SK-N-SH (cell line): ENCODE results near the gene PBX1. TPM values are rescaled to one million over a fixed set of nuclear protein-coding genes. Genes with fewer than 3 reads are reported as not detected.

Experiments
- CTCF ChIA-PET: fragments of 300-600, 350-600 bp; formaldehyde crosslinking; extraction: SDS; loops from one replicate; lab custom pipeline; 2021; lab: Yijun Ruan, JAX
- POLR2A ChIA-PET: fragments of 350-600 bp; sonication (Branson Sonifier 250); formaldehyde crosslinking; extraction: SDS; loops from one replicate; lab custom pipeline; 2020; ENCODE audit warnings: antibody characterized with exemption, inconsistent platforms; lab: Yijun Ruan, JAX
- DNase-seq: peaks from one replicate; pipeline ENCODE4 v3.0.0; 2012
- H2AFZ ChIP-seq: fragments of 200-600 bp; sonication (generic); 2 replicates; pipeline ENCODE4 v1.8.1; 2016; ENCODE audit warnings: antibody characterized with exemption, mild to moderate bottlenecking, low read depth
- H3F3A ChIP-seq: fragments of 200-600 bp; sonication (generic); replicated peaks from 2 replicates; pipeline ENCODE3; 2016; ENCODE audit warnings: antibody characterized with exemption, mild to moderate bottlenecking; ENCODE audit not compliant: insufficient read depth
- H3K27ac ChIP-seq, 2 experiments: fragments of 200-500 bp in 1 of 2; fragments of 200-600 bp in 1 of 2; sonication (Bioruptor generic) in 1 of 2; sonication (generic), shearing (Covaris generic) in 1 of 2; 2 replicates each; pipeline versions ENCODE4 v1.5.1 to v1.6.1; 2014 to 2016; ENCODE audit warnings: low read depth in 2 of 2, inconsistent platforms in 1 of 2, low read length in 1 of 2, mild to moderate bottlenecking in 1 of 2, mixed read lengths in 1 of 2
- H3K27me3 ChIP-seq: fragments of 200-600 bp; sonication (generic), shearing (Covaris generic); 2 replicates; pipeline ENCODE4 v1.6.1; 2016; ENCODE audit warnings: mixed run types; ENCODE audit not compliant: insufficient read depth
- H3K36me3 ChIP-seq, 2 experiments: fragments of 200-500 bp in 1 of 2; fragments of 200-600 bp in 1 of 2; sonication (Bioruptor generic) in 1 of 2; sonication (generic) in 1 of 2; replicated peaks in 1 of 2; 2 replicates each; pipeline versions ENCODE3 to v1.5.1; 2014 to 2016; ENCODE audit warnings: low read length in 1 of 2, mild to moderate bottlenecking in 1 of 2; ENCODE audit not compliant: insufficient read depth in 2 of 2, control insufficient read depth in 1 of 2
- H3K4me1 ChIP-seq, 2 experiments: fragments of 200-500 bp in 1 of 2; fragments of 200-600 bp in 1 of 2; sonication (Bioruptor generic) in 1 of 2; sonication (generic), shearing (Covaris generic) in 1 of 2; 2 replicates each; pipeline versions ENCODE4 v1.5.1 to v1.6.1; 2014 to 2016; ENCODE audit warnings: low read depth in 1 of 2, low read length in 1 of 2, mixed run types in 1 of 2; ENCODE audit not compliant: insufficient read depth in 2 of 2, control insufficient read depth in 1 of 2
- H3K4me2 ChIP-seq: fragments of 200-600 bp; sonication (generic), shearing (Covaris generic); 2 replicates; pipeline ENCODE4 v1.6.1; 2017; ENCODE audit warnings: mixed run types
- H3K4me3 ChIP-seq, 2 experiments: fragments of 200-500 bp in 1 of 2; fragments of 200-600 bp in 1 of 2; sonication (Bioruptor generic) in 1 of 2; sonication (generic), shearing (Covaris generic) in 1 of 2; 2 replicates each; pipeline versions ENCODE4 v1.5.1 to v1.8.1; 2014 to 2016; ENCODE audit warnings: low read depth in 2 of 2, inconsistent platforms in 1 of 2, low read length in 1 of 2, mild to moderate bottlenecking in 1 of 2, mixed read lengths in 1 of 2, moderate library complexity in 1 of 2
- H3K79me2 ChIP-seq: fragments of 200-600 bp; sonication (generic); 2 replicates; pipeline ENCODE4 v1.8.1; 2017; ENCODE audit warnings: mild to moderate bottlenecking; ENCODE audit not compliant: insufficient read depth
- H3K9ac ChIP-seq: fragments of 200-600 bp; sonication (generic); 2 replicates; pipeline ENCODE4 v1.6.1; 2017; ENCODE audit warnings: mixed run types
- H3K9me2 ChIP-seq: fragments of 200-600 bp; sonication (generic); 2 replicates; pipeline ENCODE4 v1.6.1; 2017; ENCODE audit warnings: mixed run types
- H3K9me3 ChIP-seq: fragments of 200-600 bp; sonication (generic); 2 replicates; pipeline ENCODE4 v1.6.1; 2017; ENCODE audit warnings: mixed run types, mild to moderate bottlenecking, moderate library complexity
- H4K20me1 ChIP-seq: fragments of 200-600 bp; sonication (generic); 2 replicates; pipeline ENCODE4 v1.6.1; 2017; ENCODE audit warnings: mild to moderate bottlenecking, mixed run types; ENCODE audit not compliant: insufficient read depth
- CHD2 ChIP-seq: fragments of 150-350 bp; IDR thresholded peaks from 2 replicates; pipeline ENCODE4 v1.6.1; 2018; ENCODE audit warnings: low read length; ENCODE audit not compliant: partially characterized antibody
- EP300 ChIP-seq, 2 experiments: IDR thresholded peaks; 2 replicates each; pipeline versions ENCODE4 v1.4.0 to v1.6.1; 2012; ENCODE audit warnings: borderline replicate concordance in 1 of 2, low read depth in 1 of 2, low read length in 1 of 2
- EZH2phosphoT487 ChIP-seq: fragments of 200-600 bp; sonication (generic); IDR thresholded peaks from 2 replicates; pipeline ENCODE4 v1.6.1; 2017; ENCODE audit warnings: low read depth, mixed run types, mild to moderate bottlenecking, antibody characterized with exemption, moderate library complexity, borderline replicate concordance
- GABPA ChIP-seq: IDR thresholded peaks from 2 replicates; pipeline ENCODE4 v1.4.0; 2012; ENCODE audit warnings: low read depth, mild to moderate bottlenecking
- MAX ChIP-seq: IDR thresholded peaks from 2 replicates; pipeline ENCODE4 v1.4.0; 2012; ENCODE audit warnings: low read depth
- RAD21 ChIP-seq: IDR thresholded peaks from 2 replicates; pipeline ENCODE4 v1.6.1; 2012; ENCODE audit warnings: mild to moderate bottlenecking, low read length
- RCOR1 ChIP-seq: fragments of 150-350 bp; IDR thresholded peaks from 2 replicates; pipeline ENCODE4 v1.6.1; 2017; ENCODE audit warnings: antibody characterized with exemption, low read length
- RXRA ChIP-seq: IDR thresholded peaks from 2 replicates; pipeline ENCODE4 v1.4.0; 2012; ENCODE audit warnings: low read depth, mild to moderate bottlenecking, borderline replicate concordance
- TAF1 ChIP-seq: IDR thresholded peaks from 2 replicates; pipeline ENCODE4 v1.6.1; 2012; ENCODE audit warnings: low read depth, mild to moderate bottlenecking, low read length, moderate library complexity, borderline replicate concordance
- TCF12 ChIP-seq: IDR thresholded peaks from 2 replicates; pipeline ENCODE4 v1.4.0; 2012
- USF1 ChIP-seq: IDR thresholded peaks from 2 replicates; pipeline ENCODE4 v1.4.0; 2012; ENCODE audit warnings: low read depth, borderline replicate concordance
- ZBTB33 ChIP-seq: IDR thresholded peaks from 2 replicates; pipeline ENCODE4 v1.4.0; 2012; ENCODE audit warnings: low read depth, borderline replicate concordance
- WGBS: methylation state at CpG from one replicate; pipeline ENCODE4 v1.1.6; 2017; ENCODE audit warnings: low lambda C conversion rate; 5-methylcytosine and 5-hydroxymethylcytosine counted together
- polyA plus RNA-seq, 3 experiments: library from polyadenylated mRNA; depleted of rRNA; stranded (reverse); fragments of >200 nt; gene quantifications; 2 replicates each; pipeline ENCODE4 v1.2.3, GENCODE V29; 2012
- TF ChIP-seq, protein P1 (sequence below): fragments of 150-350 bp; IDR thresholded peaks from 2 replicates; pipeline ENCODE4 v1.6.1; 2016; ENCODE audit warnings: mild to moderate bottlenecking, low read depth, low read length

The PBX1 gene
- polyA plus RNA-seq, 1 of the 3 experiments (the other 2 are of a cell fraction), result 27.0 TPM

DNA sequence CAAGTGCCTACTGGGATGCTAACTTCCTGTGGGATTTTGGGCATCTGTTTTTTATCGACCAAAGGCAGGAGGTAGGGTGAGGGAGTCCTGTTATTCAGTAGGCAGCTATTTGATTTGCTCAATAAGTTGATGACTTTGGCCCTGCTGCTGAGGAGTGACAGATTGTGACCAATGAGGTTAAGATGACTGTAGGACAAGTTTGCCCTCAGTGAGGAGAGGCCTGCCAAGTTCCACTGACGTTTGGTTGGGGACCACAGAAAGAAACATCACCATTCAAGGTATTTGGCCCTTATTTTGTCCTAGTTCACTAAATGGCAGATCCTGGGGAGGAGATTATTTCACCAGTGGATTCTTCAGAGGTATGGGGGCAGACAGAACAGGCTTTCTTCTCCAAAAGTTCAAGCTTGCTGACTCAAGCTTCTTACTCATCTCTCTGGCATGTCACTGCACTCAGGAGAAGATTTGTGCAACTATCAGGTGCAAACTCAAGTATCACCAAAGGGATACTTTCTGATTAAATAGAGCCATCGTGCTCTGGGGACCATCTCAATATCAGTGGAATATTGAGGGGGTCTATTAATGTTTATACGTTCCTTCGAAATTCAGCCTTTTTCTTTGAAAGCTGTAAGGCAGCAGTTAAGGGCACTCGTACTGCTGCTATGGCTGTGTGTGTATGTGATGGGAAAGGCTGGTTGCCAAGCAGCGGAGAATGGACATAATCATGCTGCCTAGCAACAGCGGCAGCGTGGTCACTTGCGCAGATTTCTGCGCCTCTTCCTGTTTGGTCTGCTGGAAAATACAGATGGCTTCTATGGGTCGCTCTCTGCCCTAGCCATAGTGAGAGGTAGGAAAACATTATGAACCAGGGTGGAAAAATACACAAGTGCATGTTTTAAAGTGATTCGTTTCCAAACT lies 78.7 kb downstream of the PBX1 start (continued):
- TF ChIP-seq ZBTB33, result no peak
- TF ChIP-seq CHD2, result no peak
- TF ChIP-seq TAF1, result no peak
- no peak for TF ChIP-seq USF1
- TF ChIP-seq EP300 (IDR thresholded peaks at IDR 0.05; ENCODE audit: borderline replicate concordance in 1 of 2, low read depth in 1 of 2, low read length in 1 of 2), result peak in 1 of 2 experiments; percentile 20; a peak in 1 of 4 replicates
- TF ChIP-seq TCF12, result peak; percentile 53
- no peak for TF ChIP-seq GABPA
- 0 out of 2 replicates have a peak, but pooled peaks have one; percentile 9 for TF ChIP-seq RCOR1
- no peak for TF ChIP-seq EZH2phosphoT487
- TF ChIP-seq, all 33 proteins: peak for 13

DNA sequence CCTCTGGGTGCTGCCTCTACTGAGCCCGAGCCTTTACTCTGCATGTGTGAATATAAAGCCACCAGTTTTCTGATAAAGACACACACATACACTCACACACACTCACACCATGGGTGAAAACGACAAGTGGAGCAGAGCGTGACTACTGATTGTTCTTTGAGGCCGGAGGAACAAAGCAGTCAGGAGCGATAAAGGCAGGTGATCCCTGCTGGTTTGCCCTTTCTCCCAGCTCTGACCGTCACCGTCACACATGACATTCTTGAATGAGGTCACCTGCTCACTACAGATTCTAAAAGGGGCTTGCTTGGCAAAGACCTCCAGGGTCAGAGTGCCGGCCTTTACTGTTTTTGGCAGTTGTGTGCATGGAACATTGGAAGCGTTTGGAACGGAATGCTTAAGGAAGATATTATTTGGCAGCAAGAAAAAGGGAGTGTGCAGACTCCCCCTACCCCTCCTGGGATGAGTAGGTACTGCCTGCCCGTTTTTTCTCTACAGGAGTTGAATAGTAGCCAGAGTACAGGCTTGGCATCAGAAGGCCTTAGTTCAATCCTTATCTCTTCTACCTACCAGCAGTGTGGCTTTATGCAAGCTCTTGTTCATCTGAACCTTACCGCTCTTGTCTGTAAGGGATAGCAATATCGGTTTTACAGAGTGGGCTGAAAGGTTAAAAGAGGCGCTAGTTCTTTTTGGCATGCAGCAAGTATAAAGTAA lies 79.7 kb downstream of the PBX1 start:
- 89% methylated on average over 14 of the region's 14 CpGs for WGBS
- Histone ChIP-seq H3K9ac (peak overlapping the region; percentile 64), H3K4me3 (0 out of 4 replicates have a peak overlapping the region, but pooled peaks of 1 of the 2 experiments have one; percentile 42), H3K79me2 (no peaks in the 10 kb centered on the region), H3K27me3 (no peaks in the 10 kb centered on the region), H3K27ac (peak overlapping the region; percentile 65 to 89), H4K20me1 (no peaks in the 10 kb centered on the region), H3K4me2 (peak overlapping the region; percentile 49; the same call in 1 of the 2 replicates), H3K9me2 (no peaks in the 10 kb centered on the region), H3K9me3 (no peaks in the 10 kb centered on the region), H2AFZ (0 out of 2 replicates have a peak overlapping the region, but pooled peaks have one; percentile 17), H3K36me3 (peaks cover 0 to 2% of the 10 kb centered on the region in 2 experiments), H3K4me1 (peaks cover 16 to 28% of the 10 kb centered on the region in 2 experiments), H3F3A (peaks cover 24% of the 10 kb centered on the region)
- TF ChIP-seq CHD2 (no peak), GABPA (no peak), MAX (no peak), EP300 (IDR thresholded peaks at IDR 0.05; ENCODE audit: borderline replicate concordance in 1 of 2, low read depth in 1 of 2, low read length in 1 of 2) (no peak), RXRA (no peak), RAD21 (no peak)
- TF ChIP-seq, protein P1, sequence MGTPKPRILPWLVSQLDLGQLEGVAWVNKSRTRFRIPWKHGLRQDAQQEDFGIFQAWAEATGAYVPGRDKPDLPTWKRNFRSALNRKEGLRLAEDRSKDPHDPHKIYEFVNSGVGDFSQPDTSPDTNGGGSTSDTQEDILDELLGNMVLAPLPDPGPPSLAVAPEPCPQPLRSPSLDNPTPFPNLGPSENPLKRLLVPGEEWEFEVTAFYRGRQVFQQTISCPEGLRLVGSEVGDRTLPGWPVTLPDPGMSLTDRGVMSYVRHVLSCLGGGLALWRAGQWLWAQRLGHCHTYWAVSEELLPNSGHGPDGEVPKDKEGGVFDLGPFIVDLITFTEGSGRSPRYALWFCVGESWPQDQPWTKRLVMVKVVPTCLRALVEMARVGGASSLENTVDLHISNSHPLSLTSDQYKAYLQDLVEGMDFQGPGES, result no peak
- no peak for DNase-seq
- ChIA-PET POLR2A (no interaction called here), CTCF (interaction anchor here (1.0 kb wide), 1 partner anchor 260 kb away, joined by 3 read pairs; no protein-coding TSS in a partner anchor)
